Neural cell (in vitro differentiated cells): ENCODE results near the gene RNF149. TPM values are rescaled to one million over a fixed set of nuclear protein-coding genes. Genes with fewer than 3 reads are reported as not detected.

Source experiments
- H2AFZ ChIP-seq: fragments of 200-600, 300-800 bp; sonication (generic), shearing (Covaris generic); 2 replicates; pipeline ENCODE4 v1.6.0; 2014; ENCODE audit warnings: low read depth, mild to moderate bottlenecking, antibody characterized with exemption, low read length, moderate library complexity
- H3F3A ChIP-seq: fragments of 200-600 bp; shearing (Covaris generic); 2 replicates; pipeline ENCODE4 v1.6.1; 2016; ENCODE audit warnings: mild to moderate bottlenecking, moderate library complexity, mixed read lengths, antibody characterized with exemption, low read length; ENCODE audit not compliant: insufficient read depth, poor library complexity, severe bottlenecking
- H3K27ac ChIP-seq: fragments of 200-600, 300-800 bp; sonication (generic), shearing (Covaris generic); 2 replicates; pipeline ENCODE4 v1.5.1; 2014; ENCODE audit warnings: mild to moderate bottlenecking, low read length, moderate library complexity
- H3K27me3 ChIP-seq: fragments of 300-800, 200-600 bp; sonication (generic), shearing (Covaris generic); 2 replicates; pipeline ENCODE4 v1.6.0; 2014; ENCODE audit warnings: mild to moderate bottlenecking, low read depth, low read length, moderate library complexity; ENCODE audit not compliant: insufficient read depth
- H3K36me3 ChIP-seq: fragments of 300-800, 200-600 bp; sonication (generic), shearing (Covaris generic); 2 replicates; pipeline ENCODE4 v1.5.1; 2014; ENCODE audit warnings: mild to moderate bottlenecking, antibody characterized with exemption, low read length, moderate library complexity; ENCODE audit not compliant: insufficient read depth
- H3K4me2 ChIP-seq: fragments of 300-800, 200-600 bp; sonication (generic), shearing (Covaris generic); 2 replicates; pipeline ENCODE4 v1.6.0; 2014; ENCODE audit warnings: mild to moderate bottlenecking, low read length
- H3K4me3 ChIP-seq: fragments of 300-800, 200-600 bp; sonication (generic), shearing (Covaris generic); 2 replicates; pipeline ENCODE4 v1.5.1; 2014; ENCODE audit warnings: mild to moderate bottlenecking, low read length, moderate library complexity
- H3K79me2 ChIP-seq: fragments of 200-600 bp; shearing (Covaris generic); replicated peaks from 2 replicates; pipeline ENCODE4 v1.6.0; 2014; ENCODE audit warnings: mild to moderate bottlenecking, low read length, moderate library complexity; ENCODE audit not compliant: insufficient read depth
- H3K9ac ChIP-seq: fragments of 300-800, 200-600 bp; sonication (generic), shearing (Covaris generic); 2 replicates; pipeline ENCODE4 v1.6.1; 2016; ENCODE audit warnings: mild to moderate bottlenecking, low read length, mixed read lengths
- H3K9me2 ChIP-seq: fragments of 200-600 bp; shearing (Covaris generic); 2 replicates; pipeline ENCODE4 v1.6.1; 2016; ENCODE audit warnings: mild to moderate bottlenecking, low read length, mixed read lengths; ENCODE audit not compliant: insufficient read depth
- H3K9me3 ChIP-seq: fragments of 200-600, 300-800 bp; sonication (generic), shearing (Covaris generic); 2 replicates; pipeline ENCODE4 v1.6.1; 2016; ENCODE audit warnings: mild to moderate bottlenecking, mixed run types, low read length, moderate library complexity, mixed read lengths
- H4K20me1 ChIP-seq: fragments of 200-600 bp; shearing (Covaris generic); 2 replicates; pipeline ENCODE4 v1.6.1; 2016; ENCODE audit warnings: mild to moderate bottlenecking, mixed run types; ENCODE audit not compliant: insufficient read depth
- EP300 ChIP-seq: fragments of 450-650 bp; conservative IDR thresholded peaks from 2 replicates; pipeline ENCODE4 v1.6.1; 2014; ENCODE audit warnings: antibody characterized with exemption, mild to moderate bottlenecking, moderate library complexity; ENCODE audit not compliant: poor library complexity, severe bottlenecking
- EZH2 ChIP-seq: fragments of 200-600, 300-800 bp; shearing (Covaris generic), sonication (generic); IDR thresholded peaks from 2 replicates; pipeline ENCODE4 v1.6.1; 2014; ENCODE audit warnings: antibody characterized with exemption, low read length, borderline replicate concordance, mild to moderate bottlenecking; ENCODE audit not compliant: insufficient read depth, poor library complexity, severe bottlenecking
- MXI1 ChIP-seq: fragments of 450-650 bp; conservative IDR thresholded peaks from 2 replicates; pipeline ENCODE4 v1.6.1; 2014; ENCODE audit warnings: antibody characterized with exemption, mild to moderate bottlenecking; ENCODE audit not compliant: poor library complexity, severe bottlenecking
- POLR2AphosphoS5 ChIP-seq: IDR thresholded peaks from 2 replicates; pipeline ENCODE4 v1.6.1; 2012
- RAD21 ChIP-seq: fragments of 450-650 bp; conservative IDR thresholded peaks from 2 replicates; pipeline ENCODE4 v1.6.1; 2014; ENCODE audit warnings: antibody characterized with exemption, mild to moderate bottlenecking, moderate library complexity
- SMC3 ChIP-seq: fragments of 450-650 bp; conservative IDR thresholded peaks from 2 replicates; pipeline ENCODE4 v1.6.1; 2014; ENCODE audit warnings: antibody characterized with exemption, mild to moderate bottlenecking, moderate library complexity; ENCODE audit not compliant: poor library complexity
- TAF1 ChIP-seq: IDR thresholded peaks from 2 replicates; pipeline ENCODE4 v1.6.1; 2012; ENCODE audit warnings: low read depth
- polyA plus RNA-seq: library from polyadenylated mRNA; depleted of rRNA; stranded (reverse); fragments of >200 nt; gene quantifications from 2 replicates; pipeline ENCODE4 v1.2.3, GENCODE V29; 2014
- TF ChIP-seq, protein P1 (sequence below): IDR thresholded peaks from 2 replicates; pipeline ENCODE4 v1.6.1; 2012; ENCODE audit warnings: borderline replicate concordance
- TF ChIP-seq, protein P2 (sequence below): fragments of 450-650 bp; IDR thresholded peaks from 2 replicates; pipeline ENCODE4 v1.5.1; 2014; ENCODE audit warnings: antibody characterized with exemption, mild to moderate bottlenecking, moderate library complexity; ENCODE audit not compliant: poor library complexity, severe bottlenecking

Gene RNF149
- polyA plus RNA-seq, 1 donor from 2014 or later = 39.7 TPM

DNA sequence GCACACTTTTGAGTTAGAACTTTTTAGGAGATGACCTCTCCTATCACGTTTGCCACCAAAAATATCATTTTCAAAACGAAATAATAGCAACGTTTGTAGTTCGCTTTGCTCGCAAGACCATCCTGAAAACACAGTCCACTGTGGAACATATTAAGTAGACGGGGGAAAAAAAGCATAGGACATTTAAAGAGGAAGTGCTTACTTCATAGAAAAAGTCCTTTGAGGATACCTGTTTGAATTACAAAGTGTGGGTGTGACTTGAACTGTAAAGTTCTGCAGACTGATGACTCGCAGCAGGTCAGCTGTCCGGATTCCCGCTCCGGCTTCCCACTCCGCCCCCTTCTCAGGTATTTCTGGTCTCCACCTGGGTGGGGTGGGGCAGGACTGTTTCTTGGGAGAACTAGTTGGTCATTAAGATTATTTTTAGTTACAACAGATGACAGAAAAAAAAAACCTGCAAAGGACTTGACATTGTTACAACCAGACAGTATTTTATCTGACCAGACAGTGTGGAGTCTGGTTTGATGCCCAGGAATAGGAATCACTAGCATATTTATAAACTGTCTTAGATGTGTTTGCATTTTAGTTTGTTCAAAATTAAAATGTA lies 42.5 kb downstream of the RNF149 start:
- Histone ChIP-seq H4K20me1 (no peaks in the 10 kb centered on the region), H3K9ac (no peak overlapping the region), H3F3A (no peaks in the 10 kb centered on the region), H3K36me3 (no peaks in the 10 kb centered on the region), H3K9me2 (no peaks in the 10 kb centered on the region), H3K9me3 (no peaks in the 10 kb centered on the region), H3K27ac (no peak overlapping the region), H3K79me2 (no peaks in the 10 kb centered on the region), H3K4me2 (no peak overlapping the region), H3K27me3 (no peaks in the 10 kb centered on the region), H3K4me3 (no peak overlapping the region), H2AFZ (no peak overlapping the region)
- TF ChIP-seq EZH2 = no peak
- TF ChIP-seq, protein P1, sequence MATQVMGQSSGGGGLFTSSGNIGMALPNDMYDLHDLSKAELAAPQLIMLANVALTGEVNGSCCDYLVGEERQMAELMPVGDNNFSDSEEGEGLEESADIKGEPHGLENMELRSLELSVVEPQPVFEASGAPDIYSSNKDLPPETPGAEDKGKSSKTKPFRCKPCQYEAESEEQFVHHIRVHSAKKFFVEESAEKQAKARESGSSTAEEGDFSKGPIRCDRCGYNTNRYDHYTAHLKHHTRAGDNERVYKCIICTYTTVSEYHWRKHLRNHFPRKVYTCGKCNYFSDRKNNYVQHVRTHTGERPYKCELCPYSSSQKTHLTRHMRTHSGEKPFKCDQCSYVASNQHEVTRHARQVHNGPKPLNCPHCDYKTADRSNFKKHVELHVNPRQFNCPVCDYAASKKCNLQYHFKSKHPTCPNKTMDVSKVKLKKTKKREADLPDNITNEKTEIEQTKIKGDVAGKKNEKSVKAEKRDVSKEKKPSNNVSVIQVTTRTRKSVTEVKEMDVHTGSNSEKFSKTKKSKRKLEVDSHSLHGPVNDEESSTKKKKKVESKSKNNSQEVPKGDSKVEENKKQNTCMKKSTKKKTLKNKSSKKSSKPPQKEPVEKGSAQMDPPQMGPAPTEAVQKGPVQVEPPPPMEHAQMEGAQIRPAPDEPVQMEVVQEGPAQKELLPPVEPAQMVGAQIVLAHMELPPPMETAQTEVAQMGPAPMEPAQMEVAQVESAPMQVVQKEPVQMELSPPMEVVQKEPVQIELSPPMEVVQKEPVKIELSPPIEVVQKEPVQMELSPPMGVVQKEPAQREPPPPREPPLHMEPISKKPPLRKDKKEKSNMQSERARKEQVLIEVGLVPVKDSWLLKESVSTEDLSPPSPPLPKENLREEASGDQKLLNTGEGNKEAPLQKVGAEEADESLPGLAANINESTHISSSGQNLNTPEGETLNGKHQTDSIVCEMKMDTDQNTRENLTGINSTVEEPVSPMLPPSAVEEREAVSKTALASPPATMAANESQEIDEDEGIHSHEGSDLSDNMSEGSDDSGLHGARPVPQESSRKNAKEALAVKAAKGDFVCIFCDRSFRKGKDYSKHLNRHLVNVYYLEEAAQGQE = no peak
- TF ChIP-seq, protein P2, sequence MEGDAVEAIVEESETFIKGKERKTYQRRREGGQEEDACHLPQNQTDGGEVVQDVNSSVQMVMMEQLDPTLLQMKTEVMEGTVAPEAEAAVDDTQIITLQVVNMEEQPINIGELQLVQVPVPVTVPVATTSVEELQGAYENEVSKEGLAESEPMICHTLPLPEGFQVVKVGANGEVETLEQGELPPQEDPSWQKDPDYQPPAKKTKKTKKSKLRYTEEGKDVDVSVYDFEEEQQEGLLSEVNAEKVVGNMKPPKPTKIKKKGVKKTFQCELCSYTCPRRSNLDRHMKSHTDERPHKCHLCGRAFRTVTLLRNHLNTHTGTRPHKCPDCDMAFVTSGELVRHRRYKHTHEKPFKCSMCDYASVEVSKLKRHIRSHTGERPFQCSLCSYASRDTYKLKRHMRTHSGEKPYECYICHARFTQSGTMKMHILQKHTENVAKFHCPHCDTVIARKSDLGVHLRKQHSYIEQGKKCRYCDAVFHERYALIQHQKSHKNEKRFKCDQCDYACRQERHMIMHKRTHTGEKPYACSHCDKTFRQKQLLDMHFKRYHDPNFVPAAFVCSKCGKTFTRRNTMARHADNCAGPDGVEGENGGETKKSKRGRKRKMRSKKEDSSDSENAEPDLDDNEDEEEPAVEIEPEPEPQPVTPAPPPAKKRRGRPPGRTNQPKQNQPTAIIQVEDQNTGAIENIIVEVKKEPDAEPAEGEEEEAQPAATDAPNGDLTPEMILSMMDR = no peak
- TF ChIP-seq EP300 = no peak
- no peak for TF ChIP-seq SMC3
- no peak for TF ChIP-seq MXI1
- no peak for TF ChIP-seq POLR2AphosphoS5
- no peak for TF ChIP-seq TAF1
- TF ChIP-seq RAD21 = no peak

DNA sequence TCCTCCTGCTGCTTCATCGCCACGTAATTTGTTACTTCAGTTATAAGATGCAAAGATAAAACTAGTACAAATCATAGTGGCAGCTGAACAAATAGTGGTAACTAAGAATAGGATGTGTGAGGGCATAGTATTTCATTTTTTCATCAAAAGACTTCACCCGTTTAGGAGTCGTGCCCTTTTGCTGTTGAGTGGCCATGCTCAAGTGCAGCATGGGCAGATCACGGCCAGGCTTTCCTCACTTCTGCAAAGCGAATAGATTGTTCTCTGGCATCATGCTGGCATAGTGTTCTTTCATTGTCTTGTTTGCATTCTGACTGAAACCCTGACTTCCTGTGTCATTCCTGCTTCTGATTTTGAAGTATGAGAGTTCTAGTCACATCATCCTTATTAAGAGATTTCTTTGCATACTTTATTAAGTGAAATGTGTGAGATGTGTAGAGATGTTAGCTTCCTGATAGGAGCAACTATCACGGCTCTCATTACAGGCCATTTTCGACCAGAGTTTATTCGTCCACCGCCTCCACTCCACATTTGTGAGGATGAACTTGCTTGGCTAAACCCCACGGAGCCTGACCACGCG lies 44.1 kb downstream of the RNF149 start:
- no peaks in the 10 kb centered on the region for H3K27me3 ChIP-seq
- H3K27ac ChIP-seq = no peak overlapping the region
- H4K20me1 ChIP-seq = no peaks in the 10 kb centered on the region
- no peak overlapping the region for H3K4me2 ChIP-seq
- no peaks in the 10 kb centered on the region for H3K9me3 ChIP-seq
- no peak overlapping the region for H3K4me3 ChIP-seq
- TF ChIP-seq TAF1 = no peak
- no peak for TF ChIP-seq SMC3
- no peak for TF ChIP-seq EZH2
- no peak for TF ChIP-seq RAD21
- TF ChIP-seq POLR2AphosphoS5 = no peak
- no peak for TF ChIP-seq MXI1
- no peak for TF ChIP-seq EP300
- no peak overlapping the region for H3K9ac ChIP-seq
- no peak overlapping the region for H2AFZ ChIP-seq
- H3K9me2 ChIP-seq = no peaks in the 10 kb centered on the region
- H3F3A ChIP-seq = no peaks in the 10 kb centered on the region
- no peaks in the 10 kb centered on the region for H3K36me3 ChIP-seq
- no peaks in the 10 kb centered on the region for H3K79me2 ChIP-seq
